DMS 273 treated with DMSO at 0.1 percent for 48 hours (cell line): ENCODE data around the gene PAF1.

ENCODE experiments used
- DNase-seq: peaks from one replicate; lab custom pipeline; 2025; lab: John Stamatoyannopoulos, UW

The PAF1 gene

GRCh38 chr19:39405261-39405957, 14.5 kb upstream of the PAF1 start:
- no peak for DNase-seq

GRCh38 chr19:39403331-39404312, 12.7 kb upstream of the PAF1 start:
- peak; percentile 30 for DNase-seq

GRCh38 chr19:39402346-39403300, 11.7 kb upstream of the PAF1 start:
- DNase-seq: peak; percentile 25

- DNase-seq: no peak
Observed at GRCh38 chr19:39401549-39402345, 10.8 kb upstream of the PAF1 start.

- no peak for DNase-seq
Observed at GRCh38 chr19:39401070-39401548, 10.2 kb upstream of the PAF1 start.

- DNase-seq: no peak
Observed at GRCh38 chr19:39400061-39400460, 9.2 kb upstream of the PAF1 start.

- DNase-seq: no peak
Observed at GRCh38 chr19:39399668-39400050, 8.8 kb upstream of the PAF1 start.

- no peak for DNase-seq
Observed at GRCh38 chr19:39398297-39398864, 7.5 kb upstream of the PAF1 start.

- peak; percentile 21 for DNase-seq
Observed at GRCh38 chr19:39397360-39398296, 6.7 kb upstream of the PAF1 start.

GRCh38 chr19:39390451-39390750, 505 bp downstream of the PAF1 start:
- DNase-seq: no peak

GRCh38 chr19:39389631-39390414, 1.1 kb downstream of the PAF1 start:
- DNase-seq: no peak

- DNase-seq: no peak
Observed at GRCh38 chr19:39388657-39389056, 2.2 kb downstream of the PAF1 start.

GRCh38 chr19:39386557-39386956, 4.3 kb downstream of the PAF1 start:
- DNase-seq: no peak

GRCh38 chr19:39385629-39386411, 5.1 kb downstream of the PAF1 start:
- DNase-seq: no peak

- no peak for DNase-seq
Observed at GRCh38 chr19:39384839-39385568, 5.9 kb downstream of the PAF1 start.

GRCh38 chr19:39382991-39383828, 7.7 kb downstream of the PAF1 start:
- no peak for DNase-seq
